Muscle layer of duodenum (tissue), 2 donors: ENCODE measurements around the gene PABPC4L.
"Not testable (repeated sequence)": the region's sequence is repeated elsewhere in the genome, so short reads cannot be mapped to it uniquely, and the experiment has no call there.

ENCODE experiments used
- H3K27ac ChIP-seq: one replicate; pipeline ENCODE4 v1.7.0; 2013; ENCODE audit warnings: mild to moderate bottlenecking, low read length
- H3K27me3 ChIP-seq: one replicate; pipeline ENCODE4 v1.7.0; 2013; ENCODE audit warnings: low read depth, mild to moderate bottlenecking, control low read depth, low read length
- H3K36me3 ChIP-seq, 2 donors: one replicate each; pipeline ENCODE4 v1.7.0; 2013; ENCODE audit warnings: low read length in 2 of 2, control low read depth in 1 of 2, mild to moderate bottlenecking in 1 of 2; ENCODE audit not compliant: insufficient read depth in 2 of 2, control insufficient read depth in 1 of 2
- H3K4me1 ChIP-seq, 2 donors: one replicate each; pipeline ENCODE4 v1.7.0; 2013; ENCODE audit warnings: low read length in 2 of 2, mild to moderate bottlenecking in 2 of 2, control low read depth in 1 of 2, moderate library complexity in 1 of 2; ENCODE audit not compliant: insufficient read depth in 2 of 2, control insufficient read depth in 1 of 2
- H3K4me3 ChIP-seq, 2 donors: one replicate each; pipeline ENCODE4 v1.7.0; 2013; ENCODE audit warnings: low read length in 2 of 2, low read depth in 1 of 2, mild to moderate bottlenecking in 1 of 2
- H3K9me3 ChIP-seq, 2 donors: one replicate each; pipeline ENCODE4 v1.7.0; 2013; ENCODE audit warnings: low read length in 2 of 2, control low read depth in 1 of 2, mild to moderate bottlenecking in 1 of 2; ENCODE audit not compliant: control insufficient read depth in 1 of 2
- donor health status: healthy.

Gene PABPC4L

GRCh38 chr4:134201216-134202161 lies at the start of gene PABPC4L:
TSS of gene PABPC4L (minus strand) at chr4:134201789. CDS start at chr4:134201019, 770 bp downstream.
- no peaks in the 10 kb centered on the region for H3K4me1 ChIP-seq
- H3K27me3 ChIP-seq, result no peaks in the 10 kb centered on the region
- no peak within 1 kb of the TSS for H3K27ac ChIP-seq
- no peaks in the 10 kb centered on the region for H3K36me3 ChIP-seq
- H3K9me3 ChIP-seq, result no peaks in the 10 kb centered on the region
- H3K4me3 ChIP-seq, result peak within 1 kb of the TSS; percentile 60 to 73

GRCh38 chr4:134251322-134251721 lies 49.7 kb upstream of the PABPC4L start:
- no peaks in the 10 kb centered on the region for H3K27me3 ChIP-seq
- no peaks in the 10 kb centered on the region for H3K36me3 ChIP-seq
- H3K9me3 ChIP-seq, result no peaks in the 10 kb centered on the region
- H3K27ac ChIP-seq, result no peak overlapping the region
- H3K4me3 ChIP-seq, result no peak overlapping the region
- no peaks in the 10 kb centered on the region for H3K4me1 ChIP-seq

GRCh38 chr4:134243742-134244713 lies 42.4 kb upstream of the PABPC4L start:
- Histone ChIP-seq H3K4me3 (no peak overlapping the region), H3K27me3 (no peaks in the 10 kb centered on the region), H3K9me3 (no peaks in the 10 kb centered on the region), H3K4me1 (no peaks in the 10 kb centered on the region), H3K36me3 (no peaks in the 10 kb centered on the region), H3K27ac (no peak overlapping the region)

GRCh38 chr4:134219043-134219442 lies 17.5 kb upstream of the PABPC4L start:
- H3K4me3 ChIP-seq, result no peak overlapping the region

GRCh38 chr4:134216411-134216810 lies 14.8 kb upstream of the PABPC4L start:
- no peaks in the 10 kb centered on the region for H3K36me3 ChIP-seq
- no peaks in the 10 kb centered on the region for H3K9me3 ChIP-seq
- H3K27me3 ChIP-seq, result no peaks in the 10 kb centered on the region
- H3K4me1 ChIP-seq, result no peaks in the 10 kb centered on the region
- H3K27ac ChIP-seq, result no peak overlapping the region
- H3K4me3 ChIP-seq, result no peak overlapping the region

More at GRCh38 chr4:134219043-134219442, 17.5 kb upstream of the PABPC4L start:
- H3K27me3 ChIP-seq, result no peaks in the 10 kb centered on the region
- H3K9me3 ChIP-seq, result no peaks in the 10 kb centered on the region
- H3K27ac ChIP-seq, result no peak overlapping the region
- H3K36me3 ChIP-seq, result no peaks in the 10 kb centered on the region
- no peaks in the 10 kb centered on the region for H3K4me1 ChIP-seq

- H3K27me3 ChIP-seq, result no peaks in the 10 kb centered on the region
- no peaks in the 10 kb centered on the region for H3K9me3 ChIP-seq
- no peaks in the 10 kb centered on the region for H3K4me1 ChIP-seq
- H3K36me3 ChIP-seq, result no peaks in the 10 kb centered on the region
- H3K4me3 ChIP-seq, result no peak overlapping the region
- no peak overlapping the region for H3K27ac ChIP-seq
Measured at GRCh38 chr4:134215620-134216344, 14.2 kb upstream of the PABPC4L start.

GRCh38 chr4:134207955-134208354 lies 6.4 kb upstream of the PABPC4L start:
- H3K36me3 ChIP-seq, H3K27me3 ChIP-seq, H3K9me3 ChIP-seq, H3K4me3 ChIP-seq, H3K4me1 ChIP-seq, H3K27ac ChIP-seq: not testable (repeated sequence)

GRCh38 chr4:134202166-134202956 lies 772 bp upstream of the PABPC4L start:
- Histone ChIP-seq H3K9me3 (peaks cover 0 to 3% of the 10 kb centered on the region in 2 donors), H3K27ac (no peak overlapping the region), H3K27me3 (no peaks in the 10 kb centered on the region), H3K4me3 (peak overlapping the region; percentile 33 to 73), H3K4me1 (no peaks in the 10 kb centered on the region), H3K36me3 (no peaks in the 10 kb centered on the region)

GRCh38 chr4:134200811-134201215 lies 776 bp downstream of the PABPC4L start:
- Histone ChIP-seq H3K27me3 (no peaks in the 10 kb centered on the region), H3K4me3 (peak overlapping the region; percentile 60 to 73), H3K27ac (no peak overlapping the region), H3K4me1 (no peaks in the 10 kb centered on the region), H3K9me3 (no peaks in the 10 kb centered on the region), H3K36me3 (no peaks in the 10 kb centered on the region)

GRCh38 chr4:134189949-134190348 lies 11.6 kb downstream of the PABPC4L start:
- H3K27me3 ChIP-seq, result no peaks in the 10 kb centered on the region
- H3K27ac ChIP-seq, result no peak overlapping the region
- H3K4me3 ChIP-seq, result no peak overlapping the region
- no peaks in the 10 kb centered on the region for H3K4me1 ChIP-seq
- no peaks in the 10 kb centered on the region for H3K9me3 ChIP-seq
- H3K36me3 ChIP-seq, result no peaks in the 10 kb centered on the region
